ENCODE results near the gene CACNG1. TPM values are rescaled to one million over a fixed set of nuclear protein-coding genes. Genes with fewer than 3 reads are reported as not detected.

CACNG1 gene
- polyA plus RNA-seq, 1 of the 3 experiments (the other 2 are of a cell fraction), result not detected

- H3K4me3 ChIP-seq (ENCODE audit: low read depth in 2 of 2, low read length in 1 of 2), result no peak overlapping the region
- H3K9me2 ChIP-seq, result no peaks in the 10 kb centered on the region
- no peak overlapping the region for H3K9ac ChIP-seq
- no peak overlapping the region for H3K4me2 ChIP-seq
- H4K20me1 ChIP-seq (ENCODE audit: insufficient read depth), result no peaks in the 10 kb centered on the region
- H3K27ac ChIP-seq (ENCODE audit: low read depth in 2 of 2, low read length in 1 of 2), result peak overlapping the region in 1 of 2 experiments; percentile 36; a peak in 1 of 4 replicates
- H3K27me3 ChIP-seq (ENCODE audit: insufficient read depth), result no peaks in the 10 kb centered on the region
- H3K36me3 ChIP-seq (replicated peaks in 1 of 2; ENCODE audit: control insufficient read depth in 1 of 2, insufficient read depth in 2 of 2, low read length in 1 of 2), result peaks cover 25 to 55% of the 10 kb centered on the region in 2 experiments
- peaks cover 0 to 10% of the 10 kb centered on the region in 2 experiments; a peak in 2 of 4 replicates for H3K4me1 ChIP-seq (ENCODE audit: control insufficient read depth in 1 of 2, insufficient read depth in 2 of 2, low read depth in 1 of 2, low read length in 1 of 2)
- H3K9me3 ChIP-seq, result no peaks in the 10 kb centered on the region
- POLR2A ChIA-PET, result interaction anchor here (2.0 kb wide), 1 partner anchor 116 kb away, joined by 6 read pairs; no protein-coding TSS in a partner anchor
- WGBS (ENCODE audit: low lambda C conversion rate), result 72% methylated on average over 1 of the region's 1 CpG
- CTCF ChIA-PET, result interaction anchor here (0.6 to 3.9 kb wide), 26 partner anchors 9 to 354 kb away, joined by 3 to 18 read pairs (median 4); no protein-coding TSS in a partner anchor
- TF ChIP-seq YY1 (IDR thresholded peaks at IDR 0.05; ENCODE audit: low read depth) (no peak), RAD21 (IDR thresholded peaks at IDR 0.05; ENCODE audit: low read length) (peak; percentile 68)
- no peaks in the 10 kb centered on the region for H3F3A ChIP-seq (replicated peaks; ENCODE audit: insufficient read depth)
- DNase-seq, result no peak
- H2AFZ ChIP-seq (ENCODE audit: low read depth), result no peak overlapping the region
- H3K79me2 ChIP-seq (ENCODE audit: insufficient read depth), result no peaks in the 10 kb centered on the region
These were observed 37.8 kb downstream of the CACNG1 start for GRCh38 chr17:67082107-67082506.

- DNase-seq, result no peak
- CTCF ChIA-PET, result interaction anchor here (0.7 to 1.4 kb wide), 4 partner anchors 8 to 79 kb away, joined by 3 to 4 read pairs (median 3); no protein-coding TSS in a partner anchor
These were observed 41.1 kb downstream of the CACNG1 start for GRCh38 chr17:67085406-67085805.

DNA sequence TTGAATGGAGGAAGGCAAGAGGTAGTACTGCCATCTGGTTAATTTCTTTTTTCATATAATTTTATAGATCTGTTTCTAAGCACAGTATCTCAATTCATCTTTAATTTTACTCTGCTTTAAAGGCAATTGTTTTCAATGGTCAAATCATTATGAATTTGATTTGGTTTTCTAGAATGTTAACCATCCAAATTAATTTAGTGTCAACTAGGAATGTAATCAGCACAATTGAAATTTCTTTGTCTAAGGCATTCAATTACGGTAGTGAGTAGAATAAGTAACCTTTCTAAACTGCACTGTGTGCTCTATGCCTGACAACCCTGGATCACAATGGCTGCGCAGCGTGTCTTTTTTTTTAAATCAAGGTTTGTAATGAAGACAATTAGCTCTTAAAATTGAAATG, 44.3 kb downstream of the CACNG1 start:
- Histone ChIP-seq H3K27ac (ENCODE audit: low read depth in 2 of 2, low read length in 1 of 2) (peak overlapping the region in 1 of 2 experiments; percentile 95; a peak in 2 of 4 replicates), H3F3A (replicated peaks; ENCODE audit: insufficient read depth) (no peaks in the 10 kb centered on the region), H3K79me2 (ENCODE audit: insufficient read depth) (0 out of 2 replicates have a peak, but pooled peaks cover 5% of the 10 kb centered on the region), H4K20me1 (ENCODE audit: insufficient read depth) (no peaks in the 10 kb centered on the region), H3K9me2 (no peaks in the 10 kb centered on the region), H3K4me1 (ENCODE audit: control insufficient read depth in 1 of 2, insufficient read depth in 2 of 2, low read depth in 1 of 2, low read length in 1 of 2) (peaks cover 0 to 17% of the 10 kb centered on the region in 2 experiments; a peak in 2 of 4 replicates), H3K9ac (no peak overlapping the region), H2AFZ (ENCODE audit: low read depth) (no peak overlapping the region), H3K4me3 (ENCODE audit: low read depth in 2 of 2, low read length in 1 of 2) (no peak overlapping the region), H3K27me3 (ENCODE audit: insufficient read depth) (no peaks in the 10 kb centered on the region), H3K9me3 (no peaks in the 10 kb centered on the region), H3K36me3 (replicated peaks in 1 of 2; ENCODE audit: control insufficient read depth in 1 of 2, insufficient read depth in 2 of 2, low read length in 1 of 2) (peaks cover 19 to 27% of the 10 kb centered on the region in 2 experiments), H3K4me2 (no peak overlapping the region)
- no peak for DNase-seq
- ChIA-PET POLR2A (interaction anchor here (0.6 kb wide), 1 partner anchor 9 kb away, joined by 4 read pairs; no protein-coding TSS in a partner anchor), CTCF (interaction anchor here (1.0 to 1.9 kb wide), 4 partner anchors 10 to 94 kb away, joined by 3 to 5 read pairs (median 4); no protein-coding TSS in a partner anchor)
- 85% methylated on average over 3 of the region's 3 CpGs for WGBS (ENCODE audit: low lambda C conversion rate)
- TF ChIP-seq YY1 (IDR thresholded peaks at IDR 0.05; ENCODE audit: low read depth) (no peak), SIN3A (IDR thresholded peaks at IDR 0.05; ENCODE audit: borderline replicate concordance, low read depth, low read length) (no peak), EZH2phosphoT487 (IDR thresholded peaks at IDR 0.05; ENCODE audit: borderline replicate concordance, low read depth) (no peak), RFX5 (IDR thresholded peaks at IDR 0.05; ENCODE audit: low read length) (no peak), ZBTB33 (IDR thresholded peaks at IDR 0.05; ENCODE audit: borderline replicate concordance, low read depth) (no peak)

More at GRCh38 chr17:67085406-67085805, 41.1 kb downstream of the CACNG1 start:
- Histone ChIP-seq H2AFZ (ENCODE audit: low read depth) (no peak overlapping the region), H3K4me2 (no peak overlapping the region), H3K9ac (no peak overlapping the region), H3K9me2 (no peaks in the 10 kb centered on the region), H3K27ac (ENCODE audit: low read depth in 2 of 2, low read length in 1 of 2) (no peak overlapping the region), H4K20me1 (ENCODE audit: insufficient read depth) (no peaks in the 10 kb centered on the region), H3K9me3 (no peaks in the 10 kb centered on the region), H3K36me3 (replicated peaks in 1 of 2; ENCODE audit: control insufficient read depth in 1 of 2, insufficient read depth in 2 of 2, low read length in 1 of 2) (peaks cover 27 to 30% of the 10 kb centered on the region in 2 experiments), H3F3A (replicated peaks; ENCODE audit: insufficient read depth) (no peaks in the 10 kb centered on the region), H3K4me3 (ENCODE audit: low read depth in 2 of 2, low read length in 1 of 2) (no peak overlapping the region), H3K27me3 (ENCODE audit: insufficient read depth) (no peaks in the 10 kb centered on the region), H3K4me1 (ENCODE audit: control insufficient read depth in 1 of 2, insufficient read depth in 2 of 2, low read depth in 1 of 2, low read length in 1 of 2) (peaks cover 0 to 22% of the 10 kb centered on the region in 2 experiments; a peak in 2 of 4 replicates), H3K79me2 (ENCODE audit: insufficient read depth) (0 out of 2 replicates have a peak, but pooled peaks cover under 1% of the 10 kb centered on the region)
- 98% methylated on average over 3 of the region's 3 CpGs for WGBS (ENCODE audit: low lambda C conversion rate)
- POLR2A ChIA-PET, result no interaction called here
- TF ChIP-seq EP300 (IDR thresholded peaks at IDR 0.05; ENCODE audit: borderline replicate concordance in 1 of 2, low read depth in 1 of 2, low read length in 1 of 2), result no peak
- TF ChIP-seq EZH2phosphoT487 (IDR thresholded peaks at IDR 0.05; ENCODE audit: borderline replicate concordance, low read depth), result no peak
